Adipocyte (in vitro differentiated cells): ENCODE data around the gene HYKK.
"Not testable (repeated sequence)": the region's sequence is repeated elsewhere in the genome, so short reads cannot be mapped to it uniquely, and the experiment has no call there.

Source experiments
- DNase-seq: peaks from one replicate; pipeline ENCODE4 v3.0.0-alpha.2; 2015; ENCODE audit warnings: low read depth
- H3K27me3 ChIP-seq: replicated peaks from 2 replicates; pipeline ENCODE4 v1.7.0; 2013; ENCODE audit warnings: mild to moderate bottlenecking, low read length, moderate library complexity; ENCODE audit not compliant: control insufficient read depth, insufficient read depth
- H3K36me3 ChIP-seq: 2 replicates; pipeline ENCODE4 v1.7.0; 2013; ENCODE audit warnings: low read length, mild to moderate bottlenecking, moderate library complexity; ENCODE audit not compliant: control insufficient read depth, insufficient read depth, severe bottlenecking
- H3K4me1 ChIP-seq: 2 replicates; pipeline ENCODE4 v1.7.0; 2013; ENCODE audit warnings: mild to moderate bottlenecking, low read length, moderate library complexity; ENCODE audit not compliant: control insufficient read depth, insufficient read depth
- H3K4me3 ChIP-seq: 2 replicates; pipeline ENCODE4 v1.7.0; 2013; ENCODE audit warnings: mild to moderate bottlenecking, low read length, moderate library complexity
- H3K9ac ChIP-seq: 2 replicates; pipeline ENCODE4 v1.7.0; 2013; ENCODE audit warnings: mild to moderate bottlenecking, low read length, moderate library complexity
- H3K9me3 ChIP-seq: 2 replicates; pipeline ENCODE4 v1.7.0; 2013; ENCODE audit warnings: mild to moderate bottlenecking, low read length, moderate library complexity; ENCODE audit not compliant: control insufficient read depth

Gene HYKK

GRCh38 chr15:78508272-78508671 is 895 bp downstream of the HYKK start:
- peak overlapping the region; percentile 90 for H3K4me3 ChIP-seq
- H3K36me3 ChIP-seq: no peaks in the 10 kb centered on the region
- no peaks in the 10 kb centered on the region for H3K27me3 ChIP-seq
- no peak for DNase-seq
- no peaks in the 10 kb centered on the region for H3K9me3 ChIP-seq
- H3K4me1 ChIP-seq: peaks cover 6% of the 10 kb centered on the region
- H3K9ac ChIP-seq: peak overlapping the region; percentile 83

GRCh38 chr15:78509726-78510312 is 2.4 kb downstream of the HYKK start:
- DNase-seq: no peak
- no peak overlapping the region for H3K9ac ChIP-seq
- H3K4me3 ChIP-seq: no peak overlapping the region
- H3K27me3 ChIP-seq: no peaks in the 10 kb centered on the region
- no peaks in the 10 kb centered on the region for H3K9me3 ChIP-seq
- peaks cover 6% of the 10 kb centered on the region for H3K4me1 ChIP-seq
- no peaks in the 10 kb centered on the region for H3K36me3 ChIP-seq

GRCh38 chr15:78520035-78520434 is 12.7 kb downstream of the HYKK start:
- not testable (repeated sequence) for DNase-seq, H3K9ac ChIP-seq, H3K4me1 ChIP-seq, H3K9me3 ChIP-seq, H3K27me3 ChIP-seq, H3K4me3 ChIP-seq, H3K36me3 ChIP-seq

- H3K9ac ChIP-seq: no peak overlapping the region
- H3K4me3 ChIP-seq: no peak overlapping the region
- H3K9me3 ChIP-seq: no peaks in the 10 kb centered on the region
- no peaks in the 10 kb centered on the region for H3K4me1 ChIP-seq
- H3K27me3 ChIP-seq: no peaks in the 10 kb centered on the region
- no peak for DNase-seq
- no peaks in the 10 kb centered on the region for H3K36me3 ChIP-seq
Observed at GRCh38 chr15:78524230-78524629, 16.9 kb downstream of the HYKK start.

GRCh38 chr15:78527325-78527724 is 19.9 kb downstream of the HYKK start:
- DNase-seq: no peak
- Histone ChIP-seq H3K36me3 (no peaks in the 10 kb centered on the region), H3K9me3 (no peaks in the 10 kb centered on the region), H3K27me3 (no peaks in the 10 kb centered on the region), H3K4me1 (no peaks in the 10 kb centered on the region), H3K9ac (no peak overlapping the region), H3K4me3 (no peak overlapping the region)

- Histone ChIP-seq H3K9me3 (no peaks in the 10 kb centered on the region), H3K9ac (no peak overlapping the region), H3K36me3 (no peaks in the 10 kb centered on the region), H3K27me3 (no peaks in the 10 kb centered on the region), H3K4me1 (peaks cover 8% of the 10 kb centered on the region), H3K4me3 (no peak overlapping the region)
- DNase-seq: no peak
Observed at GRCh38 chr15:78533331-78533730, 26.0 kb downstream of the HYKK start.

GRCh38 chr15:78536134-78536533 is 28.8 kb downstream of the HYKK start:
- Histone ChIP-seq H3K9me3 (no peaks in the 10 kb centered on the region), H3K4me3 (no peak overlapping the region), H3K36me3 (no peaks in the 10 kb centered on the region), H3K4me1 (peaks cover 11% of the 10 kb centered on the region), H3K9ac (no peak overlapping the region), H3K27me3 (no peaks in the 10 kb centered on the region)
- DNase-seq: no peak

- DNase-seq: peak; percentile 76
- Histone ChIP-seq H3K27me3 (no peaks in the 10 kb centered on the region), H3K4me3 (no peak overlapping the region), H3K4me1 (peaks cover 21% of the 10 kb centered on the region), H3K9me3 (no peaks in the 10 kb centered on the region), H3K36me3 (peaks cover 4% of the 10 kb centered on the region), H3K9ac (peak overlapping the region; percentile 8)
Observed at GRCh38 chr15:78537266-78537905, 30.0 kb downstream of the HYKK start.

GRCh38 chr15:78538358-78538757 is 31.0 kb downstream of the HYKK start:
- H3K4me3 ChIP-seq: no peak overlapping the region
- DNase-seq: no peak
- H3K27me3 ChIP-seq: no peaks in the 10 kb centered on the region
- H3K4me1 ChIP-seq: peaks cover 30% of the 10 kb centered on the region
- peaks cover 14% of the 10 kb centered on the region for H3K36me3 ChIP-seq
- no peaks in the 10 kb centered on the region for H3K9me3 ChIP-seq
- no peak overlapping the region for H3K9ac ChIP-seq

GRCh38 chr15:78539464-78540140 is 32.2 kb downstream of the HYKK start:
- not testable (repeated sequence) for H3K27me3 ChIP-seq, DNase-seq, H3K9me3 ChIP-seq
- Histone ChIP-seq H3K4me3 (peak overlapping the region; percentile 96), H3K36me3 (peaks cover 26% of the 10 kb centered on the region), H3K4me1 (peaks cover 30% of the 10 kb centered on the region), H3K9ac (peak overlapping the region; percentile 99)

- Histone ChIP-seq H3K36me3 (peaks cover 33% of the 10 kb centered on the region), H3K4me3 (peak within 1 kb of the TSS; percentile 96), H3K27me3 (no peaks in the 10 kb centered on the region), H3K4me1 (peaks cover 30% of the 10 kb centered on the region), H3K9me3 (no peaks in the 10 kb centered on the region), H3K9ac (peak within 1 kb of the TSS; percentile 99)
- peak; percentile 94 for DNase-seq
Observed at GRCh38 chr15:78540141-78540870, 32.9 kb downstream of the HYKK start, which contains the start of gene PSMA4. TSS of gene PSMA4 (plus strand) at chr15:78540444. CDS start at chr15:78541928, 1,484 bp downstream.
